WTC11 (cell line): Measurements from ENCODE around the gene HTRA1. TPM values are rescaled to one million over a fixed set of nuclear protein-coding genes. Genes with fewer than 3 reads are reported as not detected.

Experiments
- ATAC-seq: fragments of 200-7000 bp; cut with Tn5 transposase; 2 replicates; pipeline ENCODE4 v1.10.0; 2021; ENCODE audit warnings: mild to moderate bottlenecking, moderate library complexity
- CTCF ChIA-PET: fragments of 300-600 bp; sonication (Branson Sonifier 250); formaldehyde crosslinking; loops from one replicate; lab custom pipeline; 2021; ENCODE audit warnings: antibody characterized with exemption; lab: Charles Lee
- POLR2A ChIA-PET: fragments of 350-600 bp; sonication (Branson Sonifier 250); formaldehyde crosslinking; loops from one replicate; lab custom pipeline; 2021; ENCODE audit warnings: antibody characterized with exemption; lab: Charles Lee
- DNase-seq: peaks from one replicate; pipeline ENCODE4 v3.0.0; 2021; ENCODE audit warnings: low spot score
- H3K27ac Mint-ChIP-seq: 2 replicates; pipeline ENCODE4 v1.8.0; 2021; ENCODE audit warnings: mixed read lengths
- H3K27me3 Mint-ChIP-seq: 2 replicates; pipeline ENCODE4 v1.8.0; 2021; ENCODE audit warnings: low read depth, mild to moderate bottlenecking, moderate library complexity, mixed read lengths
- H3K36me3 Mint-ChIP-seq: 2 replicates; pipeline ENCODE4 v1.8.0; 2021; ENCODE audit warnings: mixed read lengths
- H3K4me1 Mint-ChIP-seq: 2 replicates; pipeline ENCODE4 v1.8.0; 2022; ENCODE audit warnings: mixed read lengths
- H3K4me3 Mint-ChIP-seq: 2 replicates; pipeline ENCODE4 v1.8.0; 2021; ENCODE audit warnings: mild to moderate bottlenecking, moderate library complexity, mixed read lengths
- H3K9me3 Mint-ChIP-seq: 2 replicates; pipeline ENCODE4 v1.8.0; 2021; ENCODE audit warnings: mixed read lengths
- ARID4B ChIP-seq: sonication (generic); formaldehyde crosslinking; IDR thresholded peaks from 2 replicates; pipeline ENCODE4 v1.8.0; 2023; ENCODE audit warnings: missing genetic modification reagents, mild to moderate bottlenecking, borderline replicate concordance
- ATF1 ChIP-seq: sonication (generic); formaldehyde crosslinking; IDR thresholded peaks from 2 replicates; pipeline ENCODE4 v1.8.1; 2023; ENCODE audit warnings: mild to moderate bottlenecking, moderate library complexity, missing genetic modification reagents
- E2F5 ChIP-seq: sonication (generic); formaldehyde crosslinking; IDR thresholded peaks from 2 replicates; pipeline ENCODE4 v1.8.1; 2022; ENCODE audit warnings: mild to moderate bottlenecking, moderate library complexity, missing genetic modification reagents
- ELF4 ChIP-seq: sonication (generic); formaldehyde crosslinking; IDR thresholded peaks from 2 replicates; pipeline ENCODE4 v1.8.1; 2022; ENCODE audit warnings: low read depth, mild to moderate bottlenecking, moderate library complexity, missing genetic modification reagents
- EMX1 ChIP-seq: fragments of 250-450 bp; sonication (Bioruptor Pico); IDR thresholded peaks from 2 replicates; pipeline ENCODE4 v1.8.0; 2021; ENCODE audit warnings: mild to moderate bottlenecking
- HMGA2 ChIP-seq: fragments of 250-450 bp; sonication (Bioruptor Pico); IDR thresholded peaks from 2 replicates; pipeline ENCODE4 v1.4.0; 2021; ENCODE audit warnings: mild to moderate bottlenecking, moderate library complexity
- JAZF1 ChIP-seq: fragments of 250-450 bp; sonication (Bioruptor Pico); IDR thresholded peaks from 2 replicates; pipeline ENCODE4 v1.9.0; 2021; ENCODE audit warnings: moderate library complexity, mild to moderate bottlenecking, inconsistent platforms
- NFE2L1 ChIP-seq: sonication (generic); formaldehyde crosslinking; IDR thresholded peaks from 2 replicates; pipeline ENCODE4 v1.8.1; 2023; ENCODE audit warnings: missing genetic modification reagents
- NFYB ChIP-seq: sonication (generic); formaldehyde crosslinking; conservative IDR thresholded peaks from 2 replicates; pipeline ENCODE4 v1.8.0; 2022; ENCODE audit warnings: low read depth, missing genetic modification reagents
- NR3C1 ChIP-seq: sonication (generic); formaldehyde crosslinking; conservative IDR thresholded peaks from 2 replicates; pipeline ENCODE4 v1.8.1; 2023; ENCODE audit warnings: low read depth, mild to moderate bottlenecking, missing genetic modification reagents
- PRRX2 ChIP-seq: fragments of 250-450 bp; sonication (Bioruptor Pico); IDR thresholded peaks from 2 replicates; pipeline ENCODE4 v1.8.0; 2021; ENCODE audit warnings: mild to moderate bottlenecking
- RORB ChIP-seq: fragments of 250-450 bp; sonication (Bioruptor Pico); IDR thresholded peaks from 2 replicates; pipeline ENCODE4 v1.9.0; 2021; ENCODE audit warnings: mild to moderate bottlenecking
- SMAD3 ChIP-seq: sonication (generic); formaldehyde crosslinking; IDR thresholded peaks from 2 replicates; pipeline ENCODE4 v1.8.0; 2022; ENCODE audit warnings: missing genetic modification reagents, mild to moderate bottlenecking, borderline replicate concordance
- SMAD4 ChIP-seq: sonication (generic); formaldehyde crosslinking; IDR thresholded peaks from 2 replicates; pipeline ENCODE4 v1.8.0; 2022; ENCODE audit warnings: mild to moderate bottlenecking, missing genetic modification reagents
- TP53 ChIP-seq: sonication (generic); formaldehyde crosslinking; IDR thresholded peaks from 2 replicates; pipeline ENCODE4 v1.8.1; 2023; ENCODE audit warnings: mild to moderate bottlenecking, missing genetic modification reagents
- USF2 ChIP-seq: sonication (generic); formaldehyde crosslinking; IDR thresholded peaks from 2 replicates; pipeline ENCODE4 v1.8.1; 2023; ENCODE audit warnings: mild to moderate bottlenecking, missing genetic modification reagents, moderate library complexity
- ZBTB21 ChIP-seq: sonication (generic); formaldehyde crosslinking; IDR thresholded peaks from 2 replicates; pipeline ENCODE4 v1.8.1; 2023; ENCODE audit warnings: mild to moderate bottlenecking, missing genetic modification reagents, borderline replicate concordance
- ZNF219 ChIP-seq: sonication (generic); formaldehyde crosslinking; IDR thresholded peaks from 2 replicates; pipeline ENCODE4 v1.8.0; 2023; ENCODE audit warnings: missing genetic modification reagents, mild to moderate bottlenecking, borderline replicate concordance
- ZNF232 ChIP-seq: sonication (generic); formaldehyde crosslinking; IDR thresholded peaks from 2 replicates; pipeline ENCODE4 v1.8.0; 2022; ENCODE audit warnings: mild to moderate bottlenecking, missing genetic modification reagents
- ZNF396 ChIP-seq: fragments of 250-450 bp; sonication (Bioruptor Pico); IDR thresholded peaks from 2 replicates; pipeline ENCODE4 v1.8.0; 2021; ENCODE audit warnings: mild to moderate bottlenecking, moderate library complexity, borderline replicate concordance
- ZNF423 ChIP-seq: fragments of 250-450 bp; sonication (Bioruptor Pico); IDR thresholded peaks from 2 replicates; pipeline ENCODE4 v2.1.2; 2022; ENCODE audit warnings: mild to moderate bottlenecking, moderate library complexity
- ZNF671 ChIP-seq: fragments of 250-450 bp; sonication (Bioruptor Pico); IDR thresholded peaks from 2 replicates; pipeline ENCODE4 v1.8.0; 2021; ENCODE audit warnings: mild to moderate bottlenecking
- total RNA-seq: library from RNA; stranded (reverse); gene quantifications from 3 replicates; pipeline ENCODE4 v1.2.3, GENCODE V29; 2021
- TF ChIP-seq, protein P1 (sequence below): fragments of 250-450 bp; sonication (Bioruptor Pico); IDR thresholded peaks from 2 replicates; pipeline ENCODE4 v1.9.0; 2021; ENCODE audit warnings: moderate library complexity, mild to moderate bottlenecking, inconsistent platforms, borderline replicate concordance
- TF ChIP-seq, protein P2 (sequence below): fragments of 250-450 bp; sonication (Bioruptor Pico); IDR thresholded peaks from 2 replicates; pipeline ENCODE4 v1.9.0; 2021; ENCODE audit warnings: mild to moderate bottlenecking, borderline replicate concordance

HTRA1 gene
- total RNA-seq, 1 experiment from 2014 or later: 18.3 TPM

DNA sequence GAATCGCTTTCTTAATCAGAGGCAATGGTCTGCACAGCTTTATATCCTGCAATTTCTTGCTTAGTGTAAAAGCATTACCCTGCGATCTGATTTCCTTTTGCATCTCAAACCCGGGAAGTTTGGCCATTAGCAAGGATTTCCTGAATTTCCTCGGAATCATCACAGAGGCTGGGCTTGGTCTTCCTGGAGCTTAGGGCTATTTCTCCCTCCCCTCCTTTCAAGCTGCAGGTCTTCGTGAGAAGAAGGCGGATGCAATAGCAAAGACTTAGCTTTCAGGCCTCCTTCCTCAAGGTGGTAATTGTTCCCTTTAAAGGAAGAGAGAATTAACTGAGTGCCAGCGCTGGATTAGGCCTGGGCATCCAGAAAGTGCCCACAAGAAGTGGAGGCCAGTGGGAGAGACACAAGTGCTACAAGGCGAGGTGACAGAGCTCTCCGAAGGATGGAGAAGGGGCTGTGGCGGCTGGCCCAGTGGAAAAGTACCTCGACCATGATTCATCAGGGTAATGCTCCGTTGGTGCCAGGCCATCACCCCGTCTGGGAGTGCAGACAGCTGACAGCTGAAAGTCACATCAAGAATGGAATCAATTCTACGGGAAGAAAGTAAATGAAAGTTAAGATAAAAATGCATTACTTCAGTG, 10.9 kb upstream of the HTRA1 start:
- Mint-ChIP-seq H3K27me3 (no peaks in the 10 kb centered on the region), H3K4me3 (no peak overlapping the region), H3K4me1 (peaks cover 13% of the 10 kb centered on the region; the same call in 1 of the 2 replicates), H3K36me3 (peaks cover 7% of the 10 kb centered on the region), H3K9me3 (peaks cover 22% of the 10 kb centered on the region), H3K27ac (no peak overlapping the region)
- DNase-seq: no peak
- CTCF ChIA-PET: interaction anchor here (0.6 to 1.2 kb wide), 3 partner anchors 28 to 152 kb away, joined by 3 read pairs; no protein-coding TSS in a partner anchor
- no peak for TF ChIP-seq ELF4 (CRISPR knock-in tag)
- no peak for TF ChIP-seq SMAD3 (CRISPR knock-in tag)
- no peak for TF ChIP-seq NR3C1
- TF ChIP-seq NFE2L1 (CRISPR knock-in tag): no peak
- no peak for TF ChIP-seq TP53 (CRISPR knock-in tag)
- no peak for TF ChIP-seq E2F5 (CRISPR knock-in tag)
- no peak for TF ChIP-seq ARID4B (CRISPR knock-in tag)
- TF ChIP-seq ZBTB21 (CRISPR knock-in tag): no peak
- no peak for ATAC-seq
- POLR2A ChIA-PET: interaction anchor here (0.7 kb wide), 1 partner anchor 19 kb away, joined by 3 read pairs; no protein-coding TSS in a partner anchor

- Mint-ChIP-seq H3K9me3 (peaks cover 6% of the 10 kb centered on the region), H3K4me1 (peaks cover 13% of the 10 kb centered on the region; the same call in 1 of the 2 replicates), H3K36me3 (no peaks in the 10 kb centered on the region), H3K27ac (no peak overlapping the region), H3K4me3 (no peak overlapping the region), H3K27me3 (peaks cover 7% of the 10 kb centered on the region)
- ChIA-PET CTCF (interaction anchor here (0.8 kb wide), 1 partner anchor 155 kb away, joined by 3 read pairs; no protein-coding TSS in a partner anchor), POLR2A (interaction anchor here (0.6 kb wide), 1 partner anchor 25 kb away, joined by 4 read pairs; no protein-coding TSS in a partner anchor)
- ATAC-seq (no peak), DNase-seq (no peak)
- TF ChIP-seq HMGA2 (no peak), SMAD4 (CRISPR knock-in tag) (no peak), EMX1 (CRISPR knock-in tag) (no peak), ZNF423 (CRISPR knock-in tag) (no peak), ZBTB21 (CRISPR knock-in tag) (no peak), ZNF232 (CRISPR knock-in tag) (no peak), PRRX2 (no peak), USF2 (CRISPR knock-in tag) (no peak), E2F5 (CRISPR knock-in tag) (no peak), ZNF219 (CRISPR knock-in tag) (no peak), ATF1 (CRISPR knock-in tag) (no peak), JAZF1 (CRISPR knock-in tag) (no peak), ZNF396 (CRISPR knock-in tag) (no peak), NFYB (CRISPR knock-in tag) (no peak), ZNF671 (CRISPR knock-in tag) (no peak), RORB (CRISPR knock-in tag) (no peak)
- TF ChIP-seq, protein P1, sequence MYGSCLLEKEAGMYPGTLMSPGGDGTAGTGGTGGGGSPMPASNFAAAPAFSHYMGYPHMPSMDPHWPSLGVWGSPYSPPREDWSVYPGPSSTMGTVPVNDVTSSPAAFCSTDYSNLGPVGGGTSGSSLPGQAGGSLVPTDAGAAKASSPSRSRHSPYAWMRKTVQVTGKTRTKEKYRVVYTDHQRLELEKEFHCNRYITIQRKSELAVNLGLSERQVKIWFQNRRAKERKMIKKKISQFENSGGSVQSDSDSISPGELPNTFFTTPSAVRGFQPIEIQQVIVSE (CRISPR knock-in tag): no peak
- TF ChIP-seq, protein P2, sequence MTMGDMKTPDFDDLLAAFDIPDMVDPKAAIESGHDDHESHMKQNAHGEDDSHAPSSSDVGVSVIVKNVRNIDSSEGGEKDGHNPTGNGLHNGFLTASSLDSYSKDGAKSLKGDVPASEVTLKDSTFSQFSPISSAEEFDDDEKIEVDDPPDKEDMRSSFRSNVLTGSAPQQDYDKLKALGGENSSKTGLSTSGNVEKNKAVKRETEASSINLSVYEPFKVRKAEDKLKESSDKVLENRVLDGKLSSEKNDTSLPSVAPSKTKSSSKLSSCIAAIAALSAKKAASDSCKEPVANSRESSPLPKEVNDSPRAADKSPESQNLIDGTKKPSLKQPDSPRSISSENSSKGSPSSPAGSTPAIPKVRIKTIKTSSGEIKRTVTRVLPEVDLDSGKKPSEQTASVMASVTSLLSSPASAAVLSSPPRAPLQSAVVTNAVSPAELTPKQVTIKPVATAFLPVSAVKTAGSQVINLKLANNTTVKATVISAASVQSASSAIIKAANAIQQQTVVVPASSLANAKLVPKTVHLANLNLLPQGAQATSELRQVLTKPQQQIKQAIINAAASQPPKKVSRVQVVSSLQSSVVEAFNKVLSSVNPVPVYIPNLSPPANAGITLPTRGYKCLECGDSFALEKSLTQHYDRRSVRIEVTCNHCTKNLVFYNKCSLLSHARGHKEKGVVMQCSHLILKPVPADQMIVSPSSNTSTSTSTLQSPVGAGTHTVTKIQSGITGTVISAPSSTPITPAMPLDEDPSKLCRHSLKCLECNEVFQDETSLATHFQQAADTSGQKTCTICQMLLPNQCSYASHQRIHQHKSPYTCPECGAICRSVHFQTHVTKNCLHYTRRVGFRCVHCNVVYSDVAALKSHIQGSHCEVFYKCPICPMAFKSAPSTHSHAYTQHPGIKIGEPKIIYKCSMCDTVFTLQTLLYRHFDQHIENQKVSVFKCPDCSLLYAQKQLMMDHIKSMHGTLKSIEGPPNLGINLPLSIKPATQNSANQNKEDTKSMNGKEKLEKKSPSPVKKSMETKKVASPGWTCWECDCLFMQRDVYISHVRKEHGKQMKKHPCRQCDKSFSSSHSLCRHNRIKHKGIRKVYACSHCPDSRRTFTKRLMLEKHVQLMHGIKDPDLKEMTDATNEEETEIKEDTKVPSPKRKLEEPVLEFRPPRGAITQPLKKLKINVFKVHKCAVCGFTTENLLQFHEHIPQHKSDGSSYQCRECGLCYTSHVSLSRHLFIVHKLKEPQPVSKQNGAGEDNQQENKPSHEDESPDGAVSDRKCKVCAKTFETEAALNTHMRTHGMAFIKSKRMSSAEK: no peak
Measured at GRCh38 chr10:122454071-122454470, 7.3 kb upstream of the HTRA1 start.
